Measurements from ENCODE around the gene ZNF276. TPM values are rescaled to one million over a fixed set of nuclear protein-coding genes. Genes with fewer than 3 reads are reported as not detected.

Gene ZNF276
- total and polyA plus RNA-seq, 2 donors (not counting 1 experiment from before 2014, with no cell fraction given): 6.2 to 12.7 TPM

GRCh38 chr16:89700100-89700648, 21.2 kb upstream of the ZNF276 start:
- TF ChIP-seq, protein P1, sequence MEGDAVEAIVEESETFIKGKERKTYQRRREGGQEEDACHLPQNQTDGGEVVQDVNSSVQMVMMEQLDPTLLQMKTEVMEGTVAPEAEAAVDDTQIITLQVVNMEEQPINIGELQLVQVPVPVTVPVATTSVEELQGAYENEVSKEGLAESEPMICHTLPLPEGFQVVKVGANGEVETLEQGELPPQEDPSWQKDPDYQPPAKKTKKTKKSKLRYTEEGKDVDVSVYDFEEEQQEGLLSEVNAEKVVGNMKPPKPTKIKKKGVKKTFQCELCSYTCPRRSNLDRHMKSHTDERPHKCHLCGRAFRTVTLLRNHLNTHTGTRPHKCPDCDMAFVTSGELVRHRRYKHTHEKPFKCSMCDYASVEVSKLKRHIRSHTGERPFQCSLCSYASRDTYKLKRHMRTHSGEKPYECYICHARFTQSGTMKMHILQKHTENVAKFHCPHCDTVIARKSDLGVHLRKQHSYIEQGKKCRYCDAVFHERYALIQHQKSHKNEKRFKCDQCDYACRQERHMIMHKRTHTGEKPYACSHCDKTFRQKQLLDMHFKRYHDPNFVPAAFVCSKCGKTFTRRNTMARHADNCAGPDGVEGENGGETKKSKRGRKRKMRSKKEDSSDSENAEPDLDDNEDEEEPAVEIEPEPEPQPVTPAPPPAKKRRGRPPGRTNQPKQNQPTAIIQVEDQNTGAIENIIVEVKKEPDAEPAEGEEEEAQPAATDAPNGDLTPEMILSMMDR (conservative IDR thresholded peaks at IDR 0.05 in 1 of 2, IDR thresholded peaks at IDR 0.05 in 1 of 2; ENCODE audit: low read depth in 1 of 2, low read length in 2 of 2): peak; percentile 50 to 57
- TF ChIP-seq EZH2 (IDR thresholded peaks at IDR 0.05; ENCODE audit: low read length, missing control alignments): no peak
- Histone ChIP-seq H3K27ac (ENCODE audit: insufficient read depth, low read length) (peak overlapping the region; percentile 75), H3K36me3 (ENCODE audit: control insufficient read depth, insufficient read depth, low read length) (peaks cover 10% of the 10 kb centered on the region), H3K4me2 (ENCODE audit: extremely low read depth, insufficient read depth, low read length) (peak overlapping the region; percentile 86), H3K27me3 (ENCODE audit: control insufficient read depth, insufficient read depth, low read length) (no peaks in the 10 kb centered on the region), H3K9ac (ENCODE audit: insufficient read depth, low read length) (peak overlapping the region; percentile 85), H3K79me2 (ENCODE audit: control insufficient read depth, insufficient read depth, low read length) (no peaks in the 10 kb centered on the region), H3K9me3 (ENCODE audit: control insufficient read depth, insufficient read depth, low read depth, low read length) (no peaks in the 10 kb centered on the region), H4K20me1 (ENCODE audit: control insufficient read depth, extremely low read depth, insufficient read depth, low read length) (no peaks in the 10 kb centered on the region), H3K4me1 (ENCODE audit: control insufficient read depth, extremely low read depth, insufficient read depth, low read length) (peaks cover 12% of the 10 kb centered on the region), H3K4me3 (replicated peaks in 1 of 4; ENCODE audit: control extremely low read depth in 1 of 4, insufficient read depth in 1 of 4, low read depth in 3 of 4, low read length in 4 of 4) (peak overlapping the region; percentile 48 to 75 (median 64)), H2AFZ (ENCODE audit: low read length) (no peak overlapping the region)
- peak; percentile 96 to 98 for DNase-seq (ENCODE audit: low read depth in 2 of 2)

- H3K4me1 ChIP-seq (ENCODE audit: control insufficient read depth, extremely low read depth, insufficient read depth, low read length): peaks cover 12% of the 10 kb centered on the region
- H3K27ac ChIP-seq (ENCODE audit: insufficient read depth, low read length): peak overlapping the region; percentile 75
- DNase-seq (ENCODE audit: low read depth in 2 of 2): peak; percentile 15 to 41
- H4K20me1 ChIP-seq (ENCODE audit: control insufficient read depth, extremely low read depth, insufficient read depth, low read length): no peaks in the 10 kb centered on the region
- TF ChIP-seq EZH2 (IDR thresholded peaks at IDR 0.05; ENCODE audit: low read length, missing control alignments): no peak
- TF ChIP-seq, protein P1 (conservative IDR thresholded peaks at IDR 0.05 in 1 of 2, IDR thresholded peaks at IDR 0.05 in 1 of 2; ENCODE audit: low read depth in 1 of 2, low read length in 2 of 2): peak in 1 of 2 donors; percentile 8
- no peaks in the 10 kb centered on the region for H3K79me2 ChIP-seq (ENCODE audit: control insufficient read depth, insufficient read depth, low read length)
- peak overlapping the region; percentile 85 for H3K9ac ChIP-seq (ENCODE audit: insufficient read depth, low read length)
- H3K27me3 ChIP-seq (ENCODE audit: control insufficient read depth, insufficient read depth, low read length): no peaks in the 10 kb centered on the region
- H3K9me3 ChIP-seq (ENCODE audit: control insufficient read depth, insufficient read depth, low read depth, low read length): no peaks in the 10 kb centered on the region
- H3K36me3 ChIP-seq (ENCODE audit: control insufficient read depth, insufficient read depth, low read length): peaks cover 4% of the 10 kb centered on the region
- H3K4me3 ChIP-seq (replicated peaks in 1 of 4; ENCODE audit: control extremely low read depth in 1 of 4, insufficient read depth in 1 of 4, low read depth in 3 of 4, low read length in 4 of 4): peak overlapping the region; percentile 53 to 75 (median 64)
- H3K4me2 ChIP-seq (ENCODE audit: extremely low read depth, insufficient read depth, low read length): peak overlapping the region; percentile 86
- no peak overlapping the region for H2AFZ ChIP-seq (ENCODE audit: low read length)
Measured at GRCh38 chr16:89700649-89701424, 20.5 kb upstream of the ZNF276 start.
